Choroid plexus epithelial cell (primary cell): Measurements from ENCODE around the gene CCL7.

Experiments used
- DNase-seq: peaks from one replicate; pipeline ENCODE4 v3.0.0-alpha.2; 2010; ENCODE audit warnings: low read depth
- H3K4me3 ChIP-seq: 2 replicates; pipeline ENCODE4 v1.5.1; 2011; ENCODE audit warnings: low read depth, mild to moderate bottlenecking, control low read depth, low read length, moderate library complexity
- CTCF ChIP-seq: conservative IDR thresholded peaks from 2 replicates; pipeline ENCODE4 v1.5.1; 2011; ENCODE audit warnings: low read depth, mild to moderate bottlenecking, control low read depth, inconsistent platforms, low read length, moderate library complexity

Gene CCL7

GRCh38 chr17:34318474-34318873, 48.5 kb downstream of the CCL7 start:
- DNase-seq, result no peak
- no peak for TF ChIP-seq CTCF
- no peak overlapping the region for H3K4me3 ChIP-seq

GRCh38 chr17:34319039-34319483, 49.0 kb downstream of the CCL7 start, which contains the start of gene CCL8:
CCL8 (plus strand) TSS chr17:34319435; CDS start chr17:34319502, 67 bp downstream.
- TF ChIP-seq CTCF, result no peak
- no peak for DNase-seq
- no peak within 1 kb of the TSS for H3K4me3 ChIP-seq
